ENCODE data around the gene WT1. TPM values are rescaled to one million over a fixed set of nuclear protein-coding genes. Genes with fewer than 3 reads are reported as not detected.

The WT1 gene
- total and polyA plus RNA-seq, 2 of the 13 experiments (the other 11 are each of a cell fraction or from before 2014, with no cell fraction given), result 0.15 to 0.31 TPM

DNA sequence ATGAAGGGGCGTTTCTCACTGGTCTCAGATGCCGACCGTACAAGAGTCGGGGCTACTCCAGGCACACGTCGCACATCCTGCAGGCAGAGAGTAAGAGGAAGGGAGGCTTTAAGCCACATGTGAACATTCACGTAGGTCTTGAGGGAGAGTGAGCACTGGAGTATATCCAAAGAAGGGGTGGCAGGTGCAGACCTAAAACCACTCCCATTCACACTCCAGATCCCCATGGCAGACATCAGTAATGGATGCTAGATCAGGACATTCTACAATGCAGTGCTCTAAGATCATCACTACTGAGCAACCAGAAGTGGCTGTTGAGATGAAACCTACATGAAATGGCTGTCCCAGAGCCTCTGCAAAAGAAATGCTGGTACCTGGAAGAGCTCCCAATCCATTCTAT lies 39.0 kb downstream of the WT1 start:
- in situ Hi-C loops (cut with HindIII; ENCODE audit: extremely low pct_ligation_motif_present, low pct_unique_long_range_greater_than_20kb), result no loop called here
- H3K27ac ChIP-seq (ENCODE audit: extremely low read length, insufficient read depth, low read length), result no peak overlapping the region
- WGBS (ENCODE audit: low lambda C conversion rate), result 55% methylated on average over 7 of the region's 7 CpGs
- ATAC-seq (no peak), FAIRE-seq (no peak), DNase-seq (ENCODE audit: low spot score) (no peak)
- BruUV-seq (replicated peaks), result no TSS peak
- ChIA-PET POLR2A (no interaction called here), CTCF (ENCODE audit: low intra/inter-chr PET ratio, low total read pairs) (no interaction called here)
- H3K4me3 ChIP-seq (replicated peaks in 1 of 3; ENCODE audit: insufficient read depth in 1 of 3, low read depth in 2 of 3, low read length in 3 of 3), result no peak overlapping the region
- TF ChIP-seq ZSCAN12 (CRISPR knock-in tag; IDR thresholded peaks at IDR 0.05) (no peak), MEIS1 (CRISPR knock-in tag; IDR thresholded peaks at IDR 0.05; ENCODE audit: borderline replicate concordance) (no peak), IKZF1 (IDR thresholded peaks at IDR 0.05) (no peak), DNMT1 (CRISPR knock-in tag; IDR thresholded peaks at IDR 0.05) (no peak), MED1 (CRISPR knock-in tag; IDR thresholded peaks at IDR 0.05) (no peak), ERF (CRISPR knock-in tag; IDR thresholded peaks at IDR 0.05) (no peak)
- TF ChIP-seq, protein P1, sequence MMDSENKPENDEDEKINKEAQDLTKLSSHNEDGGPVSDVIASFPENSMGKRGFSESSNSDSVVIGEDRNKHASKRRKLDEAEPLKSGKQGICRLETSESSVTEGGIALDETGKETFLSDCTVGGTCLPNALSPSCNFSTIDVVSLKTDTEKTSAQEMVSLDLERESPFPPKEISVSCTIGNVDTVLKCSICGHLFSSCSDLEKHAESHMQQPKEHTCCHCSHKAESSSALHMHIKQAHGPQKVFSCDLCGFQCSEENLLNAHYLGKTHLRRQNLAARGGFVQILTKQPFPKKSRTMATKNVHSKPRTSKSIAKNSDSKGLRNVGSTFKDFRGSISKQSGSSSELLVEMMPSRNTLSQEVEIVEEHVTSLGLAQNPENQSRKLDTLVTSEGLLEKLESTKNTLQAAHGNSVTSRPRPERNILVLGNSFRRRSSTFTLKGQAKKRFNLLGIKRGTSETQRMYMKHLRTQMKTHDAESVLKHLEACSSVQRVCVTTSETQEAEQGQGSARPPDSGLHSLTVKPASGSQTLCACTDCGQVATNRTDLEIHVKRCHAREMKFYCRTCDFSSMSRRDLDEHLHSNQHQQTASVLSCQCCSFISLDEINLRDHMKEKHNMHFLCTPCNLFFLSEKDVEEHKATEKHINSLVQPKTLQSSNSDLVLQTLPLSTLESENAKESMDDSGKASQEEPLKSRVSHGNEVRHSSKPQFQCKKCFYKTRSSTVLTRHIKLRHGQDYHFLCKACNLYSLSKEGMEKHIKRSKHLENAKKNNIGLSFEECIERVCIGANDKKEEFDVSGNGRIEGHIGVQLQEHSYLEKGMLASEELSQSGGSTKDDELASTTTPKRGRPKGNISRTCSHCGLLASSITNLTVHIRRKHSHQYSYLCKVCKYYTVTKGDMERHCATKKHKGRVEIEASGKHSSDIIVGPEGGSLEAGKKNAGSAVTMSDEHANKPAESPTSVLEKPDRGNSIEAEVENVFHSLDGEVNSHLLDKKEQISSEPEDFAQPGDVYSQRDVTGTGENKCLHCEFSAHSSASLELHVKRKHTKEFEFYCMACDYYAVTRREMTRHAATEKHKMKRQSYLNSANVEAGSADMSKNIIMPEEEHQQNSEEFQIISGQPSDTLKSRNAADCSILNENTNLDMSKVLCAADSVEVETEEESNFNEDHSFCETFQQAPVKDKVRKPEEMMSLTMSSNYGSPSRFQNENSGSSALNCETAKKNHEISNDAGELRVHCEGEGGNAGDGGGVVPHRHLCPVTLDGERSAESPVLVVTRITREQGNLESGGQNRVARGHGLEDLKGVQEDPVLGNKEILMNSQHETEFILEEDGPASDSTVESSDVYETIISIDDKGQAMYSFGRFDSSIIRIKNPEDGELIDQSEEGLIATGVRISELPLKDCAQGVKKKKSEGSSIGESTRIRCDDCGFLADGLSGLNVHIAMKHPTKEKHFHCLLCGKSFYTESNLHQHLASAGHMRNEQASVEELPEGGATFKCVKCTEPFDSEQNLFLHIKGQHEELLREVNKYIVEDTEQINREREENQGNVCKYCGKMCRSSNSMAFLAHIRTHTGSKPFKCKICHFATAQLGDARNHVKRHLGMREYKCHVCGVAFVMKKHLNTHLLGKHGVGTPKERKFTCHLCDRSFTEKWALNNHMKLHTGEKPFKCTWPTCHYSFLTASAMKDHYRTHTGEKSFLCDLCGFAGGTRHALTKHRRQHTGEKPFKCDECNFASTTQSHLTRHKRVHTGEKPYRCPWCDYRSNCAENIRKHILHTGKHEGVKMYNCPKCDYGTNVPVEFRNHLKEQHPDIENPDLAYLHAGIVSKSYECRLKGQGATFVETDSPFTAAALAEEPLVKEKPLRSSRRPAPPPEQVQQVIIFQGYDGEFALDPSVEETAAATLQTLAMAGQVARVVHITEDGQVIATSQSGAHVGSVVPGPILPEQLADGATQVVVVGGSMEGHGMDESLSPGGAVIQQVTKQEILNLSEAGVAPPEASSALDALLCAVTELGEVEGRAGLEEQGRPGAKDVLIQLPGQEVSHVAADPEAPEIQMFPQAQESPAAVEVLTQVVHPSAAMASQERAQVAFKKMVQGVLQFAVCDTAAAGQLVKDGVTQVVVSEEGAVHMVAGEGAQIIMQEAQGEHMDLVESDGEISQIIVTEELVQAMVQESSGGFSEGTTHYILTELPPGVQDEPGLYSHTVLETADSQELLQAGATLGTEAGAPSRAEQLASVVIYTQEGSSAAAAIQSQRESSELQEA (CRISPR knock-in tag; IDR thresholded peaks at IDR 0.05; ENCODE audit: not compliant biosample characterization), result no peak
- intact Hi-C loops (cut with micrococcal nuclease; ENCODE audit: unreplicated experiment), result no loop called here
- no peak overlapping the region for H3K4me2 ChIP-seq (ENCODE audit: low read depth, low read length)
- H3K4me1 ChIP-seq (ENCODE audit: insufficient read depth, low read length), result no peaks in the 10 kb centered on the region
- no peak overlapping the region for H3K9ac ChIP-seq (ENCODE audit: insufficient read depth, low read depth, low read length)
- no peaks in the 10 kb centered on the region for H3K9me3 ChIP-seq (ENCODE audit: low read length)
- H3K27me3 ChIP-seq (ENCODE audit: control insufficient read depth in 1 of 2, insufficient read depth in 2 of 2, low read length in 2 of 2), result peaks cover 0 to 7% of the 10 kb centered on the region in 2 experiments; a peak in 1 of 5 replicates
- H2AFZ ChIP-seq (ENCODE audit: low read length), result no peak overlapping the region
- no peaks in the 10 kb centered on the region for H3K36me3 ChIP-seq (replicated peaks in 1 of 2; ENCODE audit: control insufficient read depth in 1 of 2, insufficient read depth in 2 of 2, low read length in 2 of 2)
- no peaks in the 10 kb centered on the region for H4K20me1 ChIP-seq (ENCODE audit: insufficient read depth, low read length)
- no peaks in the 10 kb centered on the region for H3K79me2 ChIP-seq (ENCODE audit: insufficient read depth, low read length)

Measured in HepG2 (cell line).